NCI-H748 (cell line): ENCODE data around the gene C12orf60.

ENCODE experiments used
- DNase-seq: peaks from one replicate; lab custom pipeline; 2025; ENCODE audit not compliant: unreplicated experiment; lab: John Stamatoyannopoulos, UW

The C12orf60 gene

DNA sequence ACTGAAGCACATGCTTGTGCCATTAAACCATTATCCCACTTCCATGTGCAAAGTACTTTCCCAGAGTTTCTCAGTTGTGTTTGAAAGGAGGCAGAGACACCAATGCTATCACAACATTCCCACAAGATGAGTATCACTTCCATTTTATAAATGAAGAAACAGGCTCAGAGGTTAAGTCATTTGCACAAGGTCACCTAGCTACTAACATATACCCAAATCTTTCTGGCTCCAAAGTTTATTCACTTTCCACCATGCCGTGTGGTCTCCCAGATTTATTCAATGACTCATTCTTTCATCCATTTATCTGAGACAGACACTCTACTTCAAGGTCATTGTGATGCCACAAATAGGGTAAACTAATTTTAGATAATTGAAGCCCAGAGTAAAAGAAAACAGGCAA is 30.5 kb downstream of the C12orf60 start:
- DNase-seq: no peak

DNA sequence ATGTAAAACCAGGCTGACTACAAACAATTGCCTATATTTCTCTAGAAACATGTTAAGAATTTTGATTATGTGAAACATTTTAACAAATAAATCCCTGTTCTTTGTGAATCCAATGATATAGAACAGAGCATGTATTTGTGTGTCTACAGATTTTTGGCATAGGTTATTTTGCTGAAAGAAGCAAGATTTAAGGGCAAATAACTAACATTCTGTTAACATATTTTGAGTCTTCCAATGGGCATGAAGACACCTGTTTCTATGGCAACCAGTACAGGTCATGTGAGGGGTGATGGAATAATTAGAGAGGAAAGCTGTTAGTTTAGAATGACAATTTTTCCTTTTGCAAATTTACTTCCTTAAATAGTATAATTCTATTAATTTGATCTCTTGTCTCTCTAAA is 31.0 kb downstream of the C12orf60 start:
- no peak for DNase-seq

DNA sequence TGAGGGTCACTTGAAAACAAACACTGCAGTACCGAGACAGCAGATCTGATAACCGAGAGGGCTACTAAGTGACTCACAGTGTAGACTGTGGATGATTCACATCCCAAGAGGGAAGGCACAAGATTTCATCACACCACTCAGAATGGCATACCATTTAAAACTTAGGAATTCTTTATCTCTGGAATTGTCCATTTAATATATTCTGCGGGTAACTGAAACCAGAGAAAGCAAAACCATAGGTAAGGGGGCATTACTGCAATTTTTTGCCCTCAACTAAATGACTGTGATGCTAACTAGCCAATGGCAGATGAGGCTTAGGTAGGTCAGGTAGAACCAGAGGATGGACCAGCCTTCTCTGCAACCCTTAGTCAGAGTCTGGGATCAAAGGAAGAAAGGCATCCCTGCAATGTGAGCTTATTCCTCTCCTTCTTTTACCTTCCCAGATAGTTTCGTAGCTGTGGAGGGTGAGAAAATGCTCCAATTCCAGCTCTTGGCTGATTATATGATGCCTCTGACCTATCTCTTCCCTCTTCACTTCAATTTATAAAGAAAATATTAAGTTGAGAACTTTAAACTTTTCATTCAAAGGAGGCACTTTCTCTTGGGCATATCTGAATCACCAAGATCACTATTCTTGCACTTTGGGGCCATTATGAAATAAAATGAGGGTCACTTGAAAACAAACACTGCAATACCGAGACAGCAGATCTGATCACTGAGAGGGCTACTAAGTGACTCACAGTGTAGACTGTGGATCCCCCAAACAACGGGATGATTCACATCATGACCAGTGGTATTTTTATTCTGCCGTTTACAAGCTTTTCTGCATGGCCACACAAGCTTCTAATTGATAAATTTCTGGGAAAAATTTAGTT is 33.1 kb downstream of the C12orf60 start:
- DNase-seq: no peak

DNA sequence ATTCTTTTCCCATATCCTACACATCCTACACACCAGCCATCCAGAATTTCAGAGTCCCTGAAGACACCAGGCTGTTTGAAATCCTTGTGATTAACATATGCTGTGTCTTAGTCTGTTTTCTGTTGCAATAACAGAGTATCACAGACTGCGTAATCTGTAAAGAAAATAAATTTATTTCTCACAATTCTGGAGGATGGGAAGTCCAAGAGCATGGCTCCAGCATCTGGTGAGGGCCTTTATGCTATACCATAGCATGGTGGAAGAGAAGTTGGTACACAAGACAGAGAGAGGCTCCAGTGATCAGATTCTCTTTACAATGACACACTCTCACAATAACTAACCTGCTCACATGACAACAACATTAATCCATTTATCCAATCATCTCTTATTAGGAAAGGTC is 35.8 kb downstream of the C12orf60 start:
- DNase-seq: no peak

DNA sequence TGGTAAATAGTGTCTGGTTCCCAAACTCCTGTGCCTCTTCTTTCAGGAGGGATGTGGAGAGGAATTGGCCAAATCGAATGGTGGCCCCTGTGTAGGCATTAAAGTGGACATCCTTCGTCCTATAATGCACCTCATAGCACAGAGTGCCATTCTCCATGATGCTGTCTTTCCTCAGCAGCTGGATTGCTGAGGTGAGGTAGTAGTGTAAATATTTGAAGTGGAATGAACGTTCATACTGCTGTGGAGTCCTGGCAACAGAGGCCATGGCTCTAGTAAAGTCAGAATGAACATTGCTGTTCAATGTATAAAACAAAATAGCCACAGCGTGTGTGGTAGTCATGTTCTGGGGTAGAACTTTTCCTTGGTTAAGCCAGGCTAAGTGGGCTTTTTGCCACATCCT is 37.1 kb downstream of the C12orf60 start:
- no peak for DNase-seq

DNA sequence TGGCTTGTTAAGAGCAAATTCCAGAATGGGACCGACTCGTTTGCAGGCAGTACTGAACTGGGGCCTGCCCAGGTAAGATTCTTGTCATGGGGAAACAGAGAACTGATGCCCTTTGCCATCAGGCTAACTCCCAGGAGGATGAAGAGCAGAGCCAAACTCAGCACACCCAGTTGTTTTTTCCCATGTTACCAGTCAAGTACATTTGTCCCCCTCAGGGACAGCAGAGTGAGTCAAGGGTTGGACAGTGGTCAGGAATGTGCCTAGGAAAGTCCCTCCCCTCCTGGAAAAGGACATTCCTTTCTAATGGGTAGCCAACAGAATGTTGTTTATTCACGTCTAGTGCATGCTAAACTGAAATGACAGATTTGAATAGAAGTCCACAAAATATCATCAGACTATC is 38.3 kb downstream of the C12orf60 start:
- DNase-seq: no peak

DNA sequence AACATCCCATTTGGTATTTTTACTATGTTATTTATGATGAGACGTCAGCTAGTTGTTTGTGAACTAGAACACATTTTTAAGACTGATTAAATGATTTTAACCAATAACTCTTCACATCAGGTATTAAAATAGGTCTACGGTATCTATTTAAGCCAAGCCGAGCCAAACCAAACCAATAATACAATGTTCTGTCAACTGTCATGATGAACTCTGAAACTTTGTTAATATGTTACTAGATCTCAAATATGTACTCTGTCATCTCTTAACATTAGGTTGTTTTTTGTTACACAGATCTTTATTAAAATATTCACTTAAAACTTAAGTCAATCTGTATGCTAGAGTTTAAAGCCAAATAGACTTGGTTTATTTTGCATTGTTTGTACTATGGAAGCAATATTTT is 38.8 kb downstream of the C12orf60 start:
- DNase-seq: no peak

DNA sequence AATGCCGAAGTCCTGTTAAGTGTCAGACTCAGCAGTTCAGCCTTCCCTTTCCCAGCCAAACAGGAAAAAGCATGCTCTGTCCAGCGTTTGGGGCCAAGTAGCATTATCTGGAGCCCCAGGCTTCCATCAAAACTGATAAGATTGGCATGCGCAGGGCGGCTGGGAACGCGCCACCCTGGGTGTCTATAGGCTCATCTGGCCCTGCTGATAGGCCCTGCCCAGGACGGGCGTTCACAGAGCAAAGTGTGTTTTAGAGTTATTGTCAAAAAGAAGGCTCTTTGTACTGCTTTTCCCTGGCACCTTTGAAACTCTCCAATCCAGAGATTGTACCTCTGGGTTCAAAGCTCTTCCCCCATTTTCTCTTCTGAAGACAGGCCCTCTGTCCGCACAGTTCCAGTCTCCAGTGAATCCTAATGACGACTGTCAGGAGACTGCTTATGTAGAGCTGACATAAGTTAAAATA is 40.0 kb downstream of the C12orf60 start, which contains the start of gene ART4:
TSS of gene ART4 (minus strand) at position 102 of the 463 bp plus-strand sequence. CDS start 413 bp downstream, outside the sequence.
- no peak for DNase-seq

DNA sequence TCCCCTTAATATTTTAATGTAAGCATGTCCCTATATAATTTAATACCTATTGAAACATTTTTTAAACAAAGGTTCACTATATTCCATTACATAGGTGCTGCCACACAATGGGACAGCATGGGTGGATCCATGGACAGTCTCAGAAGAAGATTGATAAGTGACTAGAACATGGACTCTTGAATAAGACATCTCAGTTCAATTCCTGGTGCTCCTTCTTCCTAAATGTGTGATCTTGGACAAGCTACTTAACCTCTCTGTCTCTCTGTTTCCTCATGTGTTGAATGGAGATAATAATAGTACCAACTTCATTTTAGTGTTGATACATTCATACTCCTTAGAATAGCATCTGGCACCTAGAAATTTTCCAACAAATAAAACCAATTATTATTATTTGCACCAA is 40.9 kb downstream of the C12orf60 start:
- DNase-seq: no peak

DNA sequence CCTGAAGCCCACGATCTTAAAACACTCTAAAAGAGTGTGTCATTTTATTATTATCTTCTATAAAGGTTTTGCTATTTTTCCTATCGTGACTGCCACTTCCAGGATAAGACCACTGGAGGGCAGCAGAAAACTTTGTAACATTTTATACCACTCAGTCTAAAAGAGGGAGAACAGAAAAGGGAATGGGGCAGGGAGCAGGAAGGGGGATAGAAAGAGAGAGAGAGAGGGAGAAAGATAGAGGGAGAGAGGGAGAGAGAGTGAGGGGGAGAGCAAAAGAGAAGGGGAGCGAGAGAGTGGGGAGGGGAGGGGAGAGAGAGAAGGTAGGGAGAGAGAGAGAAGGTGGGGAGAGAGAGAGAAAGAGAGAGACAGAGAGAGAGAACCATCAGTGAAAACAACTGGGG is 41.9 kb downstream of the C12orf60 start:
- DNase-seq: peak; percentile 27

DNA sequence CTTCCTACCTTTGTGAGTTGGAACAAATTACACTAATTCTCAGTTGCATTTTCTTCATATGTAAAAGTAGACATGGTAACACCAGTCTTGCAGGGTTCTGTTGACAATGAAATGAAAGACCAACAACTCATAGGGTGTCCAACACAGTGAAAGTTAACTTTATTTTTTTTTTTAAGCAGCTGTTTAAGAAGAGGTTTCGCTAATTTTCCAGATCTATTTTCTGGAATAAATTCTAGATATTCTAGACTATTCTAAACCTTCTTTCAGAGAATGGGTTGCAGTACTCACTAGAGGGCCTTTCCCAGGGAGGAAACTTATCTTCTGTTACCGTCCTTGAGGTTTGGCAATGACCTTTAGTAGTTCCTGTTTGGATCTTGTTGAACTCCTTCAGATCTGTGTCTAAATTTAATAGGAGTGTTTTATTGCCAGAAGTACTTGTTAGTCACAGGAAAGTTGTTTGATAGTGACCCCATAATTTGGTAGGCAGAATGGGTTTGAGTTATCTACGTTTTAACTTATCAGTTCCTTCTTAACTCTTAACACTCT is 42.6 kb downstream of the C12orf60 start:
- DNase-seq: no peak

DNA sequence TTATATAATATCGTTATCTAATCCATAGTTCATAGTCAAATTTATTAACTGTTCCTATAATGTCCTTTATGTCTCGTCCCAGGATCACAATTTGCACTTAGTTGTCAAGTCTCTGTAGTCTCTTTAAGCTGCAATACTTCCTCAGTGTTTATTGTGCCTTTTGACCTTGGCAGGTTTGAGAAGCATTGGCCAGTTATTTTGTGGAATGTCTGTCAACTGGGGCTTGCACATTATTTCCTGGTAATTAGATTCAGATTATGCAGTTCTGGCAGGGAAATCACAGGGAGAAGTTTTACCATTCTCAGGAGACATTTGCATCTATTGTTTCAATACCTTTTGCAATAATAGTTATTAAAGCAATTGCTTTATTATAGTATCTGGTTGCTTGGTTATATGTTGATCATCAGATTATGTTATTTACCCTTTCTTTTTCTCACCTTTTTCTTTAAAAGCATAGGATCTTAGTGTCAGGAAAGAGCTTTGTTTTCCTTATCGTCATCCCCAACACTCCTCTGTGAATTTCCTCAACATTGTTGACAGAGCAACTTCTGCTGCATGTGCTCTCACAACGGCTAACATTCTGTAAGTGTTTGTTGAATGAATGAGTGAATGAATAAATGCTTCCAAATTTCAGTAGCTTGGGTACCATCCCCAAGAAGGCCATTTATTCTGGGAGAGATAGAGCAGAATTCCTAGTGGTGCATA is 43.6 kb downstream of the C12orf60 start:
- no peak for DNase-seq

DNA sequence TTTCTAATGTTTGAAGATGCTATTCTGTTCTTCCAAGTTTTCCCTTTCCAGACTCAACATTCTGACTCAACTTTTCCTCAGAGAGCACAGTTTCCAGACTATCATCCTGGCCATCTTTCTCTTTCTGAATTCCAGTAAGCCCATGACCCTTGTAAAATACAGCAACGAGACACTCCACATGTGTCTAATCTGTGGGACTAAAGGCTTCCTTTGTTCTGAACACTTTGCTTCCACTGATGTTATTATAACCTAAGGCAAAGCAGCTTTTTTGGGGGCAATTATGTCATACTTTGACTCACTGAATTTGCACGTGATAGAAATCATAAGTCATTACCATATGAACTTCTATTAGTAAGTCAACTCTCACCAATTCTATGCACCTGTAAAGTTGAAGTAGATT is 46.2 kb downstream of the C12orf60 start:
- no peak for DNase-seq

DNA sequence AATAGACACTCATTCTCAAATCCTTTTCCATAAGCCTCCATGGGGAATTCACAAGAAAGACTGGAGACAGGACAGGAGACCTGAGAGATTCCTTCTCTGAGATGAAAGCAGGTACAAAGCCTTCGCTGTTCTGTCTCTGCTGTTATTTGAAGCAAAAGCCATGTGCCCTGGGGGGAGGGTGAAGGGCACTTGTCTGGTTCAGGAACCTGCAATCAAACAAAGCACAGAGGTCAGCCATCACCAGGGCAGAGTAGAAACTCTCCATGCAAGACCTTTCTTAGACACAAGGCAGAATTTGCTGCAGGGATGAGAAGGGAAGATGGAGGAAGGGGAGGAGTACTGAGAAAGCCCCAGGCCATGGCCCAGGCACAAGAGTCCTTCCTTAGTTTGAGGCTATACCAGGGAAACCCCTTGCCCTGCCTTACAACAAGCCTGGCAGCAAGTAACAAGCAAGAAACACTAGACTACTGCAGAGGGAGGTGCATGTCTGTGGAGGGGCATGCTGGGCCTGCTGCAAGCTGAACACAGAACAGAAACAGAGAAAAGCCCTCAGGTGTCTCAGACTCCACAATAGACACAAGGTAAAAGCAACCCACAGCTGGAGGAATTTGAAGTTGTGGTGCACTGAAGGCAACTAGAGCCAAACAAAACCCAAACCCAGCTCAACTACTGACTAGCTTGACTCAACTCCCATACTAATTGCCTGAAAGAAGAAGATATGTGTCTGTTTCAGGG is 47.6 kb downstream of the C12orf60 start:
- no peak for DNase-seq

DNA sequence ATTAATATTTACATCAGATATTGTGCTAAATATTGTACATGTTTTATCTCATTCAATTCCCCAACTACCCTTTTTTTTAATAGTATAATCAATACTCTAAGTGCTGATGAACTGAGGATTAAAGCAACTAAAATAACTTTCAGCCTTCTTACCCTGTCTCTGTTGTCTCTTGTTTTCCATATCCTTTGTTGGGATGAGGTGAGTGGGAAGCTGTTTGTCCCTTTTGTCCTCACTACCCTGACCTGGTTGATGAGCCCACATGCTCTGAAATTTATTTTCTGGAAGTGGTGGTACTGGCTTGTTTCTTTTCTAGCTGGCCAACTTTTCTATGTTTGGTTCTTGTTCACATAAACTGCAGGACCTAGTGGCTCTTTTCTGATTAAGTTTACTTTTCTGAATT is 49.4 kb downstream of the C12orf60 start:
- DNase-seq: no peak

DNA sequence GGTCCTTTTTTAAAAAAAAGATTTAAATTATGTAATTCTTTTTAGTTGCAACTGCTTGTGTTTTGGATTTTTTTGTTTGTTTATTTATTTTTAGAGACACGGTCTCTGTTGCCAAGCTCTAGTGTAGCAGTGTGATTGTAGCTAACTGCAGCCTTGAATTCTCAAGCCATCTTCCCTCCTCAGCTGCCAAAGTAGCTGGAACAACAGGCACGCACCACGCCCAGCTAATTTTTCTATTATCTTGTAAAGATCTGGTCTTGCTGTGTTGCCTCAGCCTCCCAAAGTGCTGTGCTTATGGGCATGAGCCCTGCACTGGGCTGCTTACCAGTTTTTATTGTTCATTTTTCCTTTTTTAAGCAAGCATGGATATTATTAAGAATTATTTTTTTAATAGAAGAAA is 50.5 kb downstream of the C12orf60 start:
- peak; percentile 46 for DNase-seq

DNA sequence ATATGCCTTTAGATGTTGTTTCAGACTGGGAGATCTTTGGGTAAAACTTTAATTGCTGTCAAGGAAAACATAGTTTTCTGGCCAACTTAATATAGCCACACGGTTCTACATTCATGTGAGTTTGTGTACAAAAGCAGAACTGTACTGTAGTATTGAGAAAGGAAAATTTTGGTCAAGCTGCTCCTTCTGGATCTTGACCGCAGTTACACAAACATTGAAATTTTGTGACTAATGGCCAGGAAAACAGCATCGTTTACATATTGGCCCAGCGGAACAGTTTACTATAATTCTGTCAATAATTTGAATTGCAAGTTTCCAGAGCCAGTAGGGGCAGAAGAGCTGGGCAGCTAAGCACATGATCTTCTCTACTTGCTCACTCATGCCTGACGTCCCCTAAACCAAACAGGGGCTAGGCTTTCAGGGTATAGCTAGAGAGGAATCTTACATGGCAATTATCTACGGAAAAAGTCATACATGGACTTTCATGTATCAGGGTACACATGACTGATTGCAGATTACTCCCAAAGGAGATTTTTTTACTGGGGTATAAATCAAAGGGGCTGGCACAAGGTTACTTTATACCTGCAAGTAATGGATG is 51.2 kb downstream of the C12orf60 start:
- no peak for DNase-seq

DNA sequence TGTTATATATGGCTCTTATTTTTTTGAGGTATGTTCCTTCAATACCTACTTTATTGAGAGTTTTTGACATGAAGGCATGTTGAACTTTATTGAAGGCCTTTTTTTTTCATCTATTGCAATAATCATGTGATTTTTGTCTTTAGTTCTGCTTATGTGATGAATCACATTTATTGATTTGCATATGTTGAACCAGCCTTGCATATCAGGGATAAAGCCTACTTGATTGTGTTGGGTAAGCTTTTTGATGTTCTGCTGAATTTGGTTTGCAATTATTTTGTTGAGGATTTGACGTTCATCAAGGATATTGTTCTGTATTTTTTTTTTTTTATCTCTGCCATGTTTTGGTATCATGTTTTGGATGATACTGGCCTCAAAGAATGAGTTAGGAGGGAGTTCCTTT is 55.0 kb downstream of the C12orf60 start:
- no peak for DNase-seq

DNA sequence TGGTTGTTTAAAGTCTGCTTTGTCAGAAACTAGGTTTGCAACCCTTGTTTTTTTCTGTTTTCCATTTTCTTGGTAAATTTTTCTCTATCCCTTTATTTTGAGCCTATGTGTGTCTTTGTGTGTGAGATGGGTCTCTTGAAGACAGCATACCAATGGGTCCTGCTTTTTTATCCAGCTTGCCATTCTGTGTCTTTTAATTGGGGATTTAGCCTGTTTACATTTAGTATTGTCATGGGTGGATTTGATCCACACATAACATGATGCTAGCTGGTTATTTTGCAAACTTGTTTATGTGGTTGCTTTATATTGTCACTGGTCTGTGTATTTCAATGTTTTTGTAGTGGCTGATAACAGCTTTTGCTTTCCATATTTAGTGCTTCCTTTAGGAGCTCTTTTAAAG is 57.0 kb downstream of the C12orf60 start:
- no peak for DNase-seq

DNA sequence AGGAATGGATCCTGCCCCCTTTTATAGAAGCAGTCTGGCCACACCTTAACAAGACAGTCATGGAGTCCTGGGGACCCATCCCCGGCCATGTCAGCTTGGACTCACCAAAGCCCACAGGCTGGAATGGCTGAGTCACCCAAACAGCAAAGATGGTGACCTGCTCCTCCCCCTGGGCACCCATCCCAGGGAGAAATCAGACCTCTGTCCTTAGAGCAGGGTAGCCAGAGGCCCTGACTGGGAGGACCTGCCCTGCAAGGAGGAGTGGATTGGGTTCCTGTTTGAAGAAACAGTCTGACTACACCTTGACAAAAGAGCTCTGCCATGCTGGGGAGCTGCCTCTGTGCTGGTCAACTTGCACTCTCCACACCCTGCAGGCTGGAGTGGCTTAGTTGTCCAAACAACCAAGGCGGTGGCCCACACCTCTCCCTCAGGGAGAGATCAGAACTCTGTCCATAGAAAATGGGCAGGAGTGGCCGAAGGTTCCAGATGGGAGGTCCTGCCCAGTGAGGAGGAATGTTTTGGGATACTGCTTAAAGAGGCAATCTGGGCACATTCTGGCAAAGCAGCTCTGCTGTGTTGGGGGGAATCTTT is 65.5 kb downstream of the C12orf60 start:
- no peak for DNase-seq

DNA sequence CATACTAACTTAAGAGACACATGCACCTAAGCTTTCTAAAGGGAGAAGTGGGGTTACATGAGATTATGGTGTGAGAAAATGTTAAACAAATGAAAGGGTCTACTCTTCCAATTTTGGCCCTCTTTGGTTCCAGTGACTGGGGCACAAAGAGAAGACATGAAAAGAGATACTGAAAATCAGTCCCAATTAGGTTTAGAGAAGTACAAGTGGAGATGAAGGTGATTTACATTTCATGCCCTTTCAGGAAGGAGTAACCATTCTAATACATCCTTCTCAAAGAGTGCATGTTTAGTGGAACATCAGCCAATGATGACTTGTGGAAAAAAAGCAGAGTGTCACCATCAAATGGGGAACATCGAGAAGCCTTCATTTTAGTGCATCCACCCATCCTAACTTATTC is 67.8 kb downstream of the C12orf60 start:
- no peak for DNase-seq
